ENCODE measurements around the gene AP2S1.

AP2S1 gene

GRCh38 chr19:46850228-46851203 is at the start of gene AP2S1:
Gene AP2S1 (minus strand): TSS chr19:46850846. CDS start chr19:46850766, 80 bp downstream.
- peak; percentile 97 for DNase-seq (ENCODE audit: low read depth)
- TF ChIP-seq CTCF (IDR thresholded peaks at IDR 0.05; ENCODE audit: low read depth, low read length, missing control alignments): no peak
- H3K4me3 ChIP-seq (ENCODE audit: low read depth, low read length): peak within 1 kb of the TSS; percentile 75

GRCh38 chr19:46900341-46900740 is 49.7 kb upstream of the AP2S1 start:
- H3K4me3 ChIP-seq (ENCODE audit: low read depth, low read length): no peak overlapping the region
- DNase-seq (ENCODE audit: low read depth): no peak
- TF ChIP-seq CTCF (IDR thresholded peaks at IDR 0.05; ENCODE audit: low read depth, low read length, missing control alignments): no peak

- no peak for TF ChIP-seq CTCF (IDR thresholded peaks at IDR 0.05; ENCODE audit: low read depth, low read length, missing control alignments)
- no peak for DNase-seq (ENCODE audit: low read depth)
Measured at GRCh38 chr19:46898731-46899130, 48.1 kb upstream of the AP2S1 start.

GRCh38 chr19:46896076-46896794 is 45.6 kb upstream of the AP2S1 start:
- H3K4me3 ChIP-seq (ENCODE audit: low read depth, low read length): no peak overlapping the region
- no peak for TF ChIP-seq CTCF (IDR thresholded peaks at IDR 0.05; ENCODE audit: low read depth, low read length, missing control alignments)
- no peak for DNase-seq (ENCODE audit: low read depth)

More at GRCh38 chr19:46898731-46899130, 48.1 kb upstream of the AP2S1 start:
- H3K4me3 ChIP-seq (ENCODE audit: low read depth, low read length): no peak overlapping the region

- TF ChIP-seq CTCF (IDR thresholded peaks at IDR 0.05; ENCODE audit: low read depth, low read length, missing control alignments): no peak
- no peak for DNase-seq (ENCODE audit: low read depth)
- H3K4me3 ChIP-seq (ENCODE audit: low read depth, low read length): no peak overlapping the region
Measured at GRCh38 chr19:46892252-46893179, 41.9 kb upstream of the AP2S1 start.

GRCh38 chr19:46890423-46891170 is 40.0 kb upstream of the AP2S1 start:
- DNase-seq (ENCODE audit: low read depth): no peak
- TF ChIP-seq CTCF (IDR thresholded peaks at IDR 0.05; ENCODE audit: low read depth, low read length, missing control alignments): no peak
- no peak overlapping the region for H3K4me3 ChIP-seq (ENCODE audit: low read depth, low read length)

All from GM12864 (cell line).